Thymus (tissue), 14 donors: ENCODE data around the gene PROSER3. TPM values are rescaled to one million over a fixed set of nuclear protein-coding genes. Genes with fewer than 3 reads are reported as not detected.

Experiments
- DNase-seq, 9 donors: peaks; one replicate each; pipeline ENCODE4 v3.0.0-alpha.2; 2013; ENCODE audit warnings: low spot score in 9 of 9, low read depth in 6 of 9, missing footprints in 1 of 9
- H3K27ac ChIP-seq, 2 donors: one replicate each; pipeline ENCODE4 v1.5.1; 2013; ENCODE audit warnings: control low read depth in 1 of 2, low read depth in 1 of 2, low read length in 1 of 2, mild to moderate bottlenecking in 1 of 2, moderate library complexity in 1 of 2
- H3K27me3 ChIP-seq, 2 donors: one replicate each; pipeline ENCODE4 v1.5.1; 2013; ENCODE audit warnings: low read length in 1 of 2; ENCODE audit not compliant: control insufficient read depth in 2 of 2, insufficient read depth in 1 of 2
- H3K36me3 ChIP-seq, 2 donors: one replicate each; pipeline ENCODE4 v1.5.1; 2013; ENCODE audit warnings: low read length in 1 of 2, mild to moderate bottlenecking in 1 of 2, moderate library complexity in 1 of 2; ENCODE audit not compliant: control insufficient read depth in 2 of 2, insufficient read depth in 2 of 2
- H3K4me1 ChIP-seq, 2 donors: one replicate each; pipeline ENCODE4 v1.5.1; 2013; ENCODE audit warnings: low read length in 2 of 2; ENCODE audit not compliant: control insufficient read depth in 2 of 2, insufficient read depth in 2 of 2
- H3K4me3 ChIP-seq, 2 donors: one replicate each; pipeline ENCODE4 v1.5.1; 2013; ENCODE audit warnings: low read length in 2 of 2, control low read depth in 1 of 2, mild to moderate bottlenecking in 1 of 2
- H3K9me3 ChIP-seq, 2 donors: one replicate each; pipeline ENCODE4 v1.5.1; 2013; ENCODE audit warnings: low read length in 1 of 2, mild to moderate bottlenecking in 1 of 2; ENCODE audit not compliant: control insufficient read depth in 2 of 2, insufficient read depth in 1 of 2
- WGBS: extraction: QIAGEN DNeasy Blood & Tissue Kit; methylation state at CpG from one replicate; pipeline ENCODE4 v1.1.7; 2013; 5-methylcytosine and 5-hydroxymethylcytosine counted together
- long read RNA-seq, 10 donors: transcript quantifications; one replicate each; lab custom pipeline, GENCODE V29; 2026
- polyA plus RNA-seq: library from polyadenylated mRNA; stranded (reverse); fragments of 200-250 nt; gene quantifications from one replicate; pipeline ENCODE4 v1.2.3, GENCODE V29; 2013
- total RNA-seq: library from RNA; stranded (reverse); fragments of 120-200 nt; gene quantifications from one replicate; pipeline ENCODE4 v1.2.4, GENCODE V29; 2013
- donor health status: healthy.

The PROSER3 gene
- total RNA-seq (2.0 TPM), polyA plus RNA-seq (10.0 TPM)
- long read RNA-seq, donor 1, result 0 reads
- long read RNA-seq, donor 2, partial matches to known transcripts, result 0 of 5 reads
- long read RNA-seq, donor 2, other reads (novel, unspliced or antisense), result 0 of 5 reads
- long read RNA-seq, donor 3, partial matches to known transcripts, result 0 of 2 reads
- long read RNA-seq, donor 3, other reads (novel, unspliced or antisense), result 0 of 2 reads
- long read RNA-seq, donor 4, partial matches to known transcripts, result 0 of 2 reads
- long read RNA-seq, donor 4, other reads (novel, unspliced or antisense), result 0 of 2 reads
- long read RNA-seq, donor 5, result 0 reads
- long read RNA-seq, donor 6, partial matches to known transcripts, result 0 of 3 reads
- long read RNA-seq, donor 6, other reads (novel, unspliced or antisense), result 0 of 3 reads
- long read RNA-seq, donor 7, partial matches to known transcripts, result 0 of 1 reads
- long read RNA-seq, donor 7, other reads (novel, unspliced or antisense), result 0 of 1 reads
- long read RNA-seq, donor 8, partial matches to known transcripts, result 0 of 1 reads
- long read RNA-seq, donor 8, other reads (novel, unspliced or antisense), result 0 of 1 reads
- long read RNA-seq, donor 9, partial matches to known transcripts, result 0 of 1 reads
- long read RNA-seq, donor 9, other reads (novel, unspliced or antisense), result 0 of 1 reads
- long read RNA-seq, donor 10, partial matches to known transcripts, result 0 of 2 reads
- long read RNA-seq, donor 10, other reads (novel, unspliced or antisense), result 0 of 2 reads

GRCh38 chr19:35757749-35758608, at the start of gene PROSER3:
Gene PROSER3 (plus strand): TSS chr19:35758176. CDS start chr19:35758216, 40 bp downstream.
- Histone ChIP-seq H3K36me3 (peaks cover 14 to 36% of the 10 kb centered on the region in 2 donors), H3K27me3 (peaks cover 20 to 29% of the 10 kb centered on the region in 2 donors), H3K4me3 (peak within 1 kb of the TSS; percentile 100), H3K4me1 (peaks cover 27 to 35% of the 10 kb centered on the region in 2 donors), H3K27ac (peak within 1 kb of the TSS; percentile 95 to 98), H3K9me3 (peaks cover 0 to 10% of the 10 kb centered on the region in 2 donors)
- peak; percentile 95 to 100 (median 98) for DNase-seq
- under 1% methylated on average over 53 of the region's 53 CpGs for WGBS

- H3K4me3 ChIP-seq, result no peak overlapping the region
- H3K36me3 ChIP-seq, result no peaks in the 10 kb centered on the region
- no peak for DNase-seq
- H3K4me1 ChIP-seq, result peaks cover 0 to 5% of the 10 kb centered on the region in 2 donors
- 96% methylated on average over 1 of the region's 1 CpG for WGBS
- H3K27me3 ChIP-seq, result peaks cover 2 to 19% of the 10 kb centered on the region in 2 donors
- no peaks in the 10 kb centered on the region for H3K9me3 ChIP-seq
- no peak overlapping the region for H3K27ac ChIP-seq
These were observed 49.6 kb upstream of the PROSER3 start for GRCh38 chr19:35708391-35708790.

GRCh38 chr19:35710784-35711723, 46.9 kb upstream of the PROSER3 start:
- peaks cover 6 to 12% of the 10 kb centered on the region in 2 donors for H3K4me1 ChIP-seq
- no peaks in the 10 kb centered on the region for H3K36me3 ChIP-seq
- peaks cover 5 to 27% of the 10 kb centered on the region in 2 donors for H3K27me3 ChIP-seq
- no peaks in the 10 kb centered on the region for H3K9me3 ChIP-seq
- H3K27ac ChIP-seq, result no peak overlapping the region
- no peak overlapping the region for H3K4me3 ChIP-seq
- 88% methylated on average over 13 of the region's 13 CpGs for WGBS
- DNase-seq, result no peak

GRCh38 chr19:35712567-35713505, 45.1 kb upstream of the PROSER3 start:
- H3K36me3 ChIP-seq, result no peaks in the 10 kb centered on the region
- H3K27ac ChIP-seq, result no peak overlapping the region
- no peaks in the 10 kb centered on the region for H3K9me3 ChIP-seq
- peaks cover 12 to 23% of the 10 kb centered on the region in 2 donors for H3K4me1 ChIP-seq
- 87% methylated on average over 11 of the region's 11 CpGs for WGBS
- DNase-seq, result no peak
- H3K4me3 ChIP-seq, result no peak overlapping the region
- peaks cover 9 to 39% of the 10 kb centered on the region in 2 donors for H3K27me3 ChIP-seq

- WGBS, result 57% methylated on average over 2 of the region's 2 CpGs
- H3K27me3 ChIP-seq, result peaks cover 9 to 39% of the 10 kb centered on the region in 2 donors
These were observed 44.5 kb upstream of the PROSER3 start for GRCh38 chr19:35713506-35713850.

GRCh38 chr19:35713904-35714495, 44.0 kb upstream of the PROSER3 start:
- H3K4me3 ChIP-seq, result no peak overlapping the region
- no peaks in the 10 kb centered on the region for H3K36me3 ChIP-seq
- peaks cover 9 to 39% of the 10 kb centered on the region in 2 donors for H3K27me3 ChIP-seq
- 95% methylated on average over 12 of the region's 12 CpGs for WGBS
- H3K9me3 ChIP-seq, result no peaks in the 10 kb centered on the region
- peaks cover 15 to 28% of the 10 kb centered on the region in 2 donors for H3K4me1 ChIP-seq
- H3K27ac ChIP-seq, result no peak overlapping the region
- DNase-seq, result no peak

More at GRCh38 chr19:35713506-35713850, 44.5 kb upstream of the PROSER3 start:
- DNase-seq, result no peak
- H3K27ac ChIP-seq, result no peak overlapping the region
- H3K36me3 ChIP-seq, result no peaks in the 10 kb centered on the region
- peaks cover 12 to 23% of the 10 kb centered on the region in 2 donors for H3K4me1 ChIP-seq
- no peaks in the 10 kb centered on the region for H3K9me3 ChIP-seq
- H3K4me3 ChIP-seq, result no peak overlapping the region

GRCh38 chr19:35714601-35715354, 43.2 kb upstream of the PROSER3 start:
- 92% methylated on average over 14 of the region's 14 CpGs for WGBS
- peak overlapping the region in 1 of 2 donors; percentile 15 for H3K27ac ChIP-seq
- H3K36me3 ChIP-seq, result peaks cover 2 to 5% of the 10 kb centered on the region in 2 donors
- peaks cover 9 to 39% of the 10 kb centered on the region in 2 donors for H3K27me3 ChIP-seq
- no peaks in the 10 kb centered on the region for H3K9me3 ChIP-seq
- DNase-seq, result no peak
- no peak overlapping the region for H3K4me3 ChIP-seq
- H3K4me1 ChIP-seq, result peaks cover 21 to 35% of the 10 kb centered on the region in 2 donors
